Measurements from ENCODE around the gene STOX2.

DNA sequence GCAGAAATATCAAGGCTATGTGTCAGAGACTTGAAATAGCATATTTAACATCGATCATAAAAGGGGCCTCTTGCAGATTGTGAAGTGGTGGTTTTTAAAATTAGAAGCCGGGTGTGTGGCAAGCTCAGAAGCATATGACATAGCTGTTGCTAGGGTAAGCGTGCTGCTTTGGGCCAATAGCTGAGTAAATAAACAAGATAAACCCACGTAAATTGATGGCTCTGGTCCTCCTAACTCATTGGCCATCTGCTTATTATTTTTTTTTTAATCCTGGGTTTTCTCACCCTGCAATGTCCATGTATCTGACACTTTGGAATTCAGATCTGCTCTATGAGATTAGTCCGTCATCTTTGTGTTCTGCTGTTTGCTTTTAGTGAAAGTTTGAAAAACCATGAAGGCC, 32.6 kb upstream of the STOX2 start:
- no peak for TF ChIP-seq FOXM1 (IDR thresholded peaks at IDR 0.05; ENCODE audit: borderline replicate concordance)
- TF ChIP-seq FOXK2 (IDR thresholded peaks at IDR 0.05): no peak

Data from HEK293T (cell line).